ENCODE measurements around the gene FCRL5. TPM values are rescaled to one million over a fixed set of nuclear protein-coding genes. Genes with fewer than 3 reads are reported as not detected.
A peak's percentile ranks its signal among the peaks of the same experiment; 100 is the strongest.

Gene FCRL5
- total RNA-seq, result under 1 TPM in 2 of 4 donors, not detected in 2; 0.21 to 0.30 TPM

DNA sequence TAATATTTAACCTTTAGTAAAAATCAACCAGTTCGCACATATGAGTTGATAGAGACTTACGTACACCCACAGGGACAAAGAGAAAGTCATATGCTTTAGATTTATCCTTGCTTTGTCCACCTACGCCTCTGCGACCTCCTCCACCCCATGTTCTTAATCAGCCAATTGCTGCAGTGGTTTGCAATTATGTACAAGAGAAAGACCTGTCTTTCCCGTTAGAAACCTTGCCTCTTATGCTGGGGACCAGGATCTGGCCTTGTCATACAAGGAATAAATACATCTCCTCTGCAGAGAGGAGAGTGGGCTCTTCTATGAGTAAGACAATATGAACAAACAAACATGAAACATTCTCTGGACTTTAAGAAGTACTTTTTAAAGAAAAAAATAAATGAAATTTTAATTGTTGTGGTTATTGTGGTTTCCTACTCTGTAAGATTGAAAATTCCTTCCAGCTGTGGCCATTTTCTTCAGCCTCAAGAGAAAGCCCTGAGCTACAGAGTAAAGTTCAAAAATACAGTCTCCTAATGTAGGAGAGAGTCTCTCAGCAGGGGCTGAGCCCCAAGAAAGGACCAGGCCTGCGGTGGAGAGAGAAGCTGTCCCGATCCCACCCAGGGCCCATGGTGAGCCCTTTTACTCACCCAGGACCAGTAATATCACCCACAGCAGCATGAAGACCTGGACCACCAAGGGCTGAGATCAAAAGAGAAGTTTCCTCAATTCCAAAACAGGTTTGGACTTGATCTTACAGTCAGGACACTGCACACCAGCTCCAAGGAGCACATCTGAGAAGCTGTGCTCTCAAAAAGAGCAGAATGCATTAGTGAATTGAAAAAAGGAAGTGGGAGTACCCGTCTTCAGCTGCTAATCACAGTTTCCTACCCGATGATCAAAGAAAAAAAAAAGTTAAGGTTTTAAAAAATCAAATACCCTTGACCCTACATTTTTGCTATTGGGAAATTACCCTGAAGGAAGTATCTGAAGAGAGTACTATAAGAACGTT, at the start of gene FCRL5:
Gene FCRL5 (minus strand): TSS at position 822 of the 1,000 bp plus-strand sequence. CDS start 153 bp downstream, at position 669.
- no peaks in the 10 kb centered on the region for H3K4me1 ChIP-seq
- DNase-seq (ENCODE audit: low spot score in 2 of 2), result no peak
- H3K9me3 ChIP-seq, result no peaks in the 10 kb centered on the region
- H3K4me3 ChIP-seq, result peak within 1 kb of the TSS in 1 of 4 donors; percentile 14
- H3K27me3 ChIP-seq, result no peaks in the 10 kb centered on the region
- WGBS, 2 donors, result 69 to 73% methylated on average over 10 of the region's 10 CpGs
- H3K36me3 ChIP-seq, result no peaks in the 10 kb centered on the region
- no peak for TF ChIP-seq POLR2A (IDR thresholded peaks at IDR 0.05)
- no peak for TF ChIP-seq EP300 (IDR thresholded peaks at IDR 0.05)
- TF ChIP-seq, protein P1, sequence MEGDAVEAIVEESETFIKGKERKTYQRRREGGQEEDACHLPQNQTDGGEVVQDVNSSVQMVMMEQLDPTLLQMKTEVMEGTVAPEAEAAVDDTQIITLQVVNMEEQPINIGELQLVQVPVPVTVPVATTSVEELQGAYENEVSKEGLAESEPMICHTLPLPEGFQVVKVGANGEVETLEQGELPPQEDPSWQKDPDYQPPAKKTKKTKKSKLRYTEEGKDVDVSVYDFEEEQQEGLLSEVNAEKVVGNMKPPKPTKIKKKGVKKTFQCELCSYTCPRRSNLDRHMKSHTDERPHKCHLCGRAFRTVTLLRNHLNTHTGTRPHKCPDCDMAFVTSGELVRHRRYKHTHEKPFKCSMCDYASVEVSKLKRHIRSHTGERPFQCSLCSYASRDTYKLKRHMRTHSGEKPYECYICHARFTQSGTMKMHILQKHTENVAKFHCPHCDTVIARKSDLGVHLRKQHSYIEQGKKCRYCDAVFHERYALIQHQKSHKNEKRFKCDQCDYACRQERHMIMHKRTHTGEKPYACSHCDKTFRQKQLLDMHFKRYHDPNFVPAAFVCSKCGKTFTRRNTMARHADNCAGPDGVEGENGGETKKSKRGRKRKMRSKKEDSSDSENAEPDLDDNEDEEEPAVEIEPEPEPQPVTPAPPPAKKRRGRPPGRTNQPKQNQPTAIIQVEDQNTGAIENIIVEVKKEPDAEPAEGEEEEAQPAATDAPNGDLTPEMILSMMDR (IDR thresholded peaks at IDR 0.05), result no peak
- H3K27ac ChIP-seq, result no peak within 1 kb of the TSS

GRCh38 chr1:157600236-157600635, 47.9 kb upstream of the FCRL5 start:
- Histone ChIP-seq H3K9me3 (no peaks in the 10 kb centered on the region), H3K4me3 (no peak overlapping the region), H3K4me1 (no peaks in the 10 kb centered on the region), H3K36me3 (no peaks in the 10 kb centered on the region), H3K27ac (no peak overlapping the region), H3K27me3 (peaks cover 0 to 8% of the 10 kb centered on the region in 2 donors)
- TF ChIP-seq EP300 (IDR thresholded peaks at IDR 0.05), result no peak
- TF ChIP-seq POLR2A (IDR thresholded peaks at IDR 0.05), result no peak
- TF ChIP-seq, protein P1 (IDR thresholded peaks at IDR 0.05), result no peak
- no peak for DNase-seq (ENCODE audit: low spot score in 2 of 2)
- 61 to 70% methylated on average over 1 of the region's 1 CpG for WGBS, 2 donors

DNA sequence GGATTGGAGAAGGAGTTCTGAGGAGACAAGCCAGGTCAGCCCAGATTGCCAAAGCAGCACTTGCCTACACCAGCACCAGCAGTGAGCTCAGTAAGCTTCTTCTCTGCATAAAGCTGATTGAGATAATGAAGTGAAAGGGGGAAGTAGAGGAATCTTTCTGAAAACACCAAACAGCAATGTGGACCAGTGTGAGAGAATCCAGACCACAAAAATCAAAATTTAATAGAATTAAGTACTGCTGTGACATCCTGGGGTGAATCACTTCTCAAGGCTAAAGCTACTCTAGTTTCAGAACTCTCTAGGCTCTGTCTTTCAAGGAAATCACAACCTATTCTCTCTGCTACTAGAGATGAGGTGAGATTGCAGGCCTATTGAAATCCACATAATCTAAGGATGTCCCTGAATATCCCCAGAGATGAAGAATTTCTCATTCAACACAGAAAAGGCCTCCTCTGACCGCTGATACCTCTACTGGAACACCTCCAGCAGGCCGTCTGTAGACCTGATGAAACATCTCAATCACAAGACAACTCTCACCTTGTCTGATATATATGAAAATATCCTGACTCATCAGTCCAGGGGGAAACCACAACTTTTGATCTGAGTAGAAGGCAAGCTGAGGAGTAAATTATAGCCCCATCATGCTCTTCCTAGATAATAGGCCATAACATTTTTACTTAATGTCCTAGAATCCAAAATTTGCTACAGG, 45.8 kb upstream of the FCRL5 start, which contains the start of gene FCRL4:
Gene FCRL4 (minus strand): TSS at position 127 of the 709 bp plus-strand sequence. CDS start 141 bp downstream, outside the sequence.
- TF ChIP-seq POLR2A (IDR thresholded peaks at IDR 0.05), result no peak
- no peak for TF ChIP-seq EP300 (IDR thresholded peaks at IDR 0.05)
- TF ChIP-seq, protein P1 (IDR thresholded peaks at IDR 0.05), result no peak
- DNase-seq (ENCODE audit: low spot score in 2 of 2), result no peak
- Histone ChIP-seq H3K4me3 (no peak within 1 kb of the TSS), H3K9me3 (no peaks in the 10 kb centered on the region), H3K4me1 (no peaks in the 10 kb centered on the region), H3K27me3 (peaks cover 0 to 8% of the 10 kb centered on the region in 2 donors), H3K36me3 (no peaks in the 10 kb centered on the region), H3K27ac (no peak within 1 kb of the TSS)
- 77 to 82% methylated on average over 2 of the region's 2 CpGs for WGBS, 2 donors

- 74 to 78% methylated on average over 6 of the region's 6 CpGs for WGBS, 2 donors
- TF ChIP-seq, protein P1 (IDR thresholded peaks at IDR 0.05), result no peak
- TF ChIP-seq EP300 (IDR thresholded peaks at IDR 0.05), result no peak
- TF ChIP-seq POLR2A (IDR thresholded peaks at IDR 0.05), result no peak
- DNase-seq (ENCODE audit: low spot score in 2 of 2), result no peak
- Histone ChIP-seq H3K4me1 (no peaks in the 10 kb centered on the region), H3K4me3 (no peak overlapping the region), H3K27me3 (peaks cover 0 to 8% of the 10 kb centered on the region in 2 donors), H3K36me3 (no peaks in the 10 kb centered on the region), H3K9me3 (peaks cover 0 to under 1% (median 0%) of the 10 kb centered on the region in 4 donors), H3K27ac (no peak overlapping the region)
Observed at GRCh38 chr1:157596384-157596783, 44.1 kb upstream of the FCRL5 start.
